K562 (cell line): Measurements from ENCODE around the gene POLR1A. TPM values are rescaled to one million over a fixed set of nuclear protein-coding genes. Genes with fewer than 3 reads are reported as not detected.

Experiments used
- EP400 ChIP-seq: fragments of 450-650 bp; IDR thresholded peaks from 2 replicates; pipeline ENCODE4 v1.6.1; 2017; ENCODE audit warnings: antibody characterized with exemption, mild to moderate bottlenecking, moderate library complexity
- KLF10 ChIP-seq: fragments of 250-450 bp; sonication (Bioruptor Pico); IDR thresholded peaks from 2 replicates; pipeline ENCODE4 v1.6.1; 2021; ENCODE audit warnings: matching md5 sums
- MTA1 ChIP-seq: fragments of 450-650 bp; IDR thresholded peaks from 2 replicates; pipeline ENCODE4 v1.6.1; 2017; ENCODE audit warnings: borderline replicate concordance
- RBM14 ChIP-seq: fragments of 200-400 bp; formaldehyde crosslinking; IDR thresholded peaks from 2 replicates; pipeline ENCODE4 v1.6.1; 2018; ENCODE audit warnings: low read depth, mild to moderate bottlenecking, low read length, moderate library complexity, borderline replicate concordance; ENCODE audit not compliant: insufficient read depth
- ZNF274 ChIP-seq: IDR thresholded peaks from 2 replicates; pipeline ENCODE4 v1.6.1; 2011; ENCODE audit warnings: low read depth, mild to moderate bottlenecking, low read length, moderate library complexity, borderline replicate concordance
- ZNF408 ChIP-seq: fragments of 250-450 bp; sonication (Bioruptor Pico); IDR thresholded peaks from 2 replicates; pipeline ENCODE4 v1.4.0; 2020; ENCODE audit warnings: low read depth, mild to moderate bottlenecking, moderate library complexity
- ZNF778 ChIP-seq: fragments of 450-650 bp; formaldehyde crosslinking; IDR thresholded peaks from 2 replicates; pipeline ENCODE4 v1.4.0; 2020; ENCODE audit warnings: mild to moderate bottlenecking, moderate library complexity
- polyA plus RNA-seq, 8 experiments: library from polyadenylated mRNA; depleted of rRNA in 4 of 8; stranded (reverse) in 5 of 8; unstranded in 3 of 8; fragments of >200 nt; fragmentation: Nextera tagmentation in 2 of 8; fragmentation: Illumina TruSeq in 1 of 8; extraction: Ambion mirVana in 2 of 8; extraction: Trizol in 1 of 8; gene quantifications; 2 replicates each; pipeline versions ENCODE4 v1.2.1 to v1.2.3, GENCODE V29; 2011 to 2014; ENCODE audit warnings: inconsistent platforms in 1 of 8, missing spikeins in 1 of 8
- total RNA-seq, 7 experiments: library from RNA; depleted of rRNA in 6 of 7; stranded (reverse); fragments of >200 nt in 6 of 7; fragmentation: Illumina TruSeq in 2 of 7; extraction: Trizol in 2 of 7; gene quantifications; 2 replicates each; pipeline versions ENCODE4 v1.2.1 to v1.2.3, GENCODE V29; 2011 to 2021; ENCODE audit warnings: low replicate concordance in 1 of 7
- TF ChIP-seq, protein P1 (sequence below): IDR thresholded peaks from 3 replicates; pipeline ENCODE4 v1.6.1; 2011; ENCODE audit warnings: borderline replicate concordance, mild to moderate bottlenecking; ENCODE audit not compliant: insufficient read length, insufficient read depth
- TF ChIP-seq, protein P2 (sequence below): fragments of 250-450 bp; sonication (Bioruptor Pico); IDR thresholded peaks from 2 replicates; pipeline ENCODE4 v1.4.0; 2020; ENCODE audit warnings: mild to moderate bottlenecking, moderate library complexity, borderline replicate concordance
- TF ChIP-seq, protein P3 (sequence below): sonication (generic); formaldehyde crosslinking; IDR thresholded peaks from 2 replicates; pipeline ENCODE4 v1.5.0; 2020; ENCODE audit warnings: missing genetic modification reagents
- TF ChIP-seq, protein P4 (sequence below), 2 experiments: fragments of 450-650 bp; IDR thresholded peaks; 2 replicates each; pipeline ENCODE4 v1.6.1; 2018; ENCODE audit warnings: mild to moderate bottlenecking in 2 of 2, low read depth in 1 of 2; ENCODE audit not compliant: partially characterized antibody in 2 of 2
- TF ChIP-seq, protein P5 (sequence below): fragments of 450-650 bp; formaldehyde crosslinking; IDR thresholded peaks from 2 replicates; pipeline ENCODE4 v1.4.0; 2020; ENCODE audit warnings: mild to moderate bottlenecking
- TF ChIP-seq, protein P6 (sequence below): IDR thresholded peaks from 2 replicates; pipeline ENCODE4 v1.6.1; 2016; ENCODE audit warnings: missing genetic modification characterization, missing compliant biosample characterization

POLR1A gene
- total and polyA plus RNA-seq, 9 of the 15 experiments (the other 6 are each of a cell fraction or from before 2014, with no cell fraction given) = 3.0 to 72.1 (median 21.8) TPM

DNA sequence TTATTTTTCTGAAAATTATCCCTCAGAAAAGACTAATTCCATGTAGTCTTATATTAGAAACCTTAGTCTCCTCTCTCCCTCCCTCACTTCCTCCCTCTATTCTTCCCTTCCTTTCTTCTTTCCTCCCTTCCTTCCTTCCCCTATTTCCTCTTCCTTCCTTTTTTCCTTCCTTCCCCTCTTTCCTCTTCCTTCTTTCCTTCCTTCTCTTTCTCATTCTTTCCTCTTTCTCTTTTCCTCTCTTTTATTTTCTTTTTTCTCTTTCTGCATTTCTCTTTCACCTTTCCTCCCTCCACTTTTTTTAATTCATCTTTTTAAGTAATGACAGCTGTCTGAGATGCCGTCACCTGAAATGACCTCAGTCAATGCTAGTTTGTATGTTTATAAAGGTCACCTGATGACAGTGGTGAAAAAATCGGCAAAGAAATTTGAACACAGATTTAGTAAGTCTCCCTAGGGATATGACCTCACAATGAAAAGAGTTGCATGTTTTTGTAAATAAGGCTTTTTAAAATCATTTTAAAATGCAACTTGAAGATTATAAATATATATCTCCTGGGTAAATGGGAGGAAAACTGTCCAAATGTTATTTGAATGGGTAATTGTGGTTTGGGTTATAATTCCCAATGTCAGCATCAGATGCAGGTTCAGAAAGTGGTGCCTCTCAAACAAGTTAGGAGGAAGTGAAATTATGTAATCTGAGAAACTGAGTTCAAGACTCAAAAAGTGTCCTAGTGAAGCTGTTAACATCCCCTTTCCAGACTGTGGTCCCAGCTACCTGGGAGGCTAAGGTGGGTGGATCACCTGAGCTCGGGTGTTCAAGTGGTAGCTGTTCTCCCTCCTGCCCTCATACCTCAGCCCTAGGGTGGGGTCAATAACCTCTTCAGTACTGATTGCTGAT lies 126.6 kb downstream of the POLR1A start (continued):
- TF ChIP-seq, protein P1, sequence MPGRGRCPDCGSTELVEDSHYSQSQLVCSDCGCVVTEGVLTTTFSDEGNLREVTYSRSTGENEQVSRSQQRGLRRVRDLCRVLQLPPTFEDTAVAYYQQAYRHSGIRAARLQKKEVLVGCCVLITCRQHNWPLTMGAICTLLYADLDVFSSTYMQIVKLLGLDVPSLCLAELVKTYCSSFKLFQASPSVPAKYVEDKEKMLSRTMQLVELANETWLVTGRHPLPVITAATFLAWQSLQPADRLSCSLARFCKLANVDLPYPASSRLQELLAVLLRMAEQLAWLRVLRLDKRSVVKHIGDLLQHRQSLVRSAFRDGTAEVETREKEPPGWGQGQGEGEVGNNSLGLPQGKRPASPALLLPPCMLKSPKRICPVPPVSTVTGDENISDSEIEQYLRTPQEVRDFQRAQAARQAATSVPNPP = no peak
- TF ChIP-seq RBM14 (no peak), MTA1 (0 out of 2 replicates have a peak, but pooled peaks have one; percentile 49), KLF10 (CRISPR knock-in tag) (no peak), ZNF408 (CRISPR knock-in tag) (no peak), EP400 (no peak), ZNF274 (no peak), ZNF778 (no peak)
- TF ChIP-seq, protein P2, sequence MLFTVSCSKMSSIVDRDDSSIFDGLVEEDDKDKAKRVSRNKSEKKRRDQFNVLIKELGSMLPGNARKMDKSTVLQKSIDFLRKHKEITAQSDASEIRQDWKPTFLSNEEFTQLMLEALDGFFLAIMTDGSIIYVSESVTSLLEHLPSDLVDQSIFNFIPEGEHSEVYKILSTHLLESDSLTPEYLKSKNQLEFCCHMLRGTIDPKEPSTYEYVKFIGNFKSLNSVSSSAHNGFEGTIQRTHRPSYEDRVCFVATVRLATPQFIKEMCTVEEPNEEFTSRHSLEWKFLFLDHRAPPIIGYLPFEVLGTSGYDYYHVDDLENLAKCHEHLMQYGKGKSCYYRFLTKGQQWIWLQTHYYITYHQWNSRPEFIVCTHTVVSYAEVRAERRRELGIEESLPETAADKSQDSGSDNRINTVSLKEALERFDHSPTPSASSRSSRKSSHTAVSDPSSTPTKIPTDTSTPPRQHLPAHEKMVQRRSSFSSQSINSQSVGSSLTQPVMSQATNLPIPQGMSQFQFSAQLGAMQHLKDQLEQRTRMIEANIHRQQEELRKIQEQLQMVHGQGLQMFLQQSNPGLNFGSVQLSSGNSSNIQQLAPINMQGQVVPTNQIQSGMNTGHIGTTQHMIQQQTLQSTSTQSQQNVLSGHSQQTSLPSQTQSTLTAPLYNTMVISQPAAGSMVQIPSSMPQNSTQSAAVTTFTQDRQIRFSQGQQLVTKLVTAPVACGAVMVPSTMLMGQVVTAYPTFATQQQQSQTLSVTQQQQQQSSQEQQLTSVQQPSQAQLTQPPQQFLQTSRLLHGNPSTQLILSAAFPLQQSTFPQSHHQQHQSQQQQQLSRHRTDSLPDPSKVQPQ (CRISPR knock-in tag) = no peak
- TF ChIP-seq, protein P3, sequence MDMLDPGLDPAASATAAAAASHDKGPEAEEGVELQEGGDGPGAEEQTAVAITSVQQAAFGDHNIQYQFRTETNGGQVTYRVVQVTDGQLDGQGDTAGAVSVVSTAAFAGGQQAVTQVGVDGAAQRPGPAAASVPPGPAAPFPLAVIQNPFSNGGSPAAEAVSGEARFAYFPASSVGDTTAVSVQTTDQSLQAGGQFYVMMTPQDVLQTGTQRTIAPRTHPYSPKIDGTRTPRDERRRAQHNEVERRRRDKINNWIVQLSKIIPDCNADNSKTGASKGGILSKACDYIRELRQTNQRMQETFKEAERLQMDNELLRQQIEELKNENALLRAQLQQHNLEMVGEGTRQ (CRISPR knock-in tag) = no peak
- TF ChIP-seq, protein P4, sequence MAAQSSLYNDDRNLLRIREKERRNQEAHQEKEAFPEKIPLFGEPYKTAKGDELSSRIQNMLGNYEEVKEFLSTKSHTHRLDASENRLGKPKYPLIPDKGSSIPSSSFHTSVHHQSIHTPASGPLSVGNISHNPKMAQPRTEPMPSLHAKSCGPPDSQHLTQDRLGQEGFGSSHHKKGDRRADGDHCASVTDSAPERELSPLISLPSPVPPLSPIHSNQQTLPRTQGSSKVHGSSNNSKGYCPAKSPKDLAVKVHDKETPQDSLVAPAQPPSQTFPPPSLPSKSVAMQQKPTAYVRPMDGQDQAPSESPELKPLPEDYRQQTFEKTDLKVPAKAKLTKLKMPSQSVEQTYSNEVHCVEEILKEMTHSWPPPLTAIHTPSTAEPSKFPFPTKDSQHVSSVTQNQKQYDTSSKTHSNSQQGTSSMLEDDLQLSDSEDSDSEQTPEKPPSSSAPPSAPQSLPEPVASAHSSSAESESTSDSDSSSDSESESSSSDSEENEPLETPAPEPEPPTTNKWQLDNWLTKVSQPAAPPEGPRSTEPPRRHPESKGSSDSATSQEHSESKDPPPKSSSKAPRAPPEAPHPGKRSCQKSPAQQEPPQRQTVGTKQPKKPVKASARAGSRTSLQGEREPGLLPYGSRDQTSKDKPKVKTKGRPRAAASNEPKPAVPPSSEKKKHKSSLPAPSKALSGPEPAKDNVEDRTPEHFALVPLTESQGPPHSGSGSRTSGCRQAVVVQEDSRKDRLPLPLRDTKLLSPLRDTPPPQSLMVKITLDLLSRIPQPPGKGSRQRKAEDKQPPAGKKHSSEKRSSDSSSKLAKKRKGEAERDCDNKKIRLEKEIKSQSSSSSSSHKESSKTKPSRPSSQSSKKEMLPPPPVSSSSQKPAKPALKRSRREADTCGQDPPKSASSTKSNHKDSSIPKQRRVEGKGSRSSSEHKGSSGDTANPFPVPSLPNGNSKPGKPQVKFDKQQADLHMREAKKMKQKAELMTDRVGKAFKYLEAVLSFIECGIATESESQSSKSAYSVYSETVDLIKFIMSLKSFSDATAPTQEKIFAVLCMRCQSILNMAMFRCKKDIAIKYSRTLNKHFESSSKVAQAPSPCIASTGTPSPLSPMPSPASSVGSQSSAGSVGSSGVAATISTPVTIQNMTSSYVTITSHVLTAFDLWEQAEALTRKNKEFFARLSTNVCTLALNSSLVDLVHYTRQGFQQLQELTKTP (IDR thresholded peaks at IDR 0.05; ENCODE audit: low read depth in 1 of 2, partially characterized antibody in 2 of 2) = no peak
- TF ChIP-seq, protein P5, sequence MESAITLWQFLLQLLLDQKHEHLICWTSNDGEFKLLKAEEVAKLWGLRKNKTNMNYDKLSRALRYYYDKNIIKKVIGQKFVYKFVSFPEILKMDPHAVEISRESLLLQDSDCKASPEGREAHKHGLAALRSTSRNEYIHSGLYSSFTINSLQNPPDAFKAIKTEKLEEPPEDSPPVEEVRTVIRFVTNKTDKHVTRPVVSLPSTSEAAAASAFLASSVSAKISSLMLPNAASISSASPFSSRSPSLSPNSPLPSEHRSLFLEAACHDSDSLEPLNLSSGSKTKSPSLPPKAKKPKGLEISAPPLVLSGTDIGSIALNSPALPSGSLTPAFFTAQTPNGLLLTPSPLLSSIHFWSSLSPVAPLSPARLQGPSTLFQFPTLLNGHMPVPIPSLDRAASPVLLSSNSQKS (CRISPR knock-in tag) = no peak
- TF ChIP-seq, protein P6, sequence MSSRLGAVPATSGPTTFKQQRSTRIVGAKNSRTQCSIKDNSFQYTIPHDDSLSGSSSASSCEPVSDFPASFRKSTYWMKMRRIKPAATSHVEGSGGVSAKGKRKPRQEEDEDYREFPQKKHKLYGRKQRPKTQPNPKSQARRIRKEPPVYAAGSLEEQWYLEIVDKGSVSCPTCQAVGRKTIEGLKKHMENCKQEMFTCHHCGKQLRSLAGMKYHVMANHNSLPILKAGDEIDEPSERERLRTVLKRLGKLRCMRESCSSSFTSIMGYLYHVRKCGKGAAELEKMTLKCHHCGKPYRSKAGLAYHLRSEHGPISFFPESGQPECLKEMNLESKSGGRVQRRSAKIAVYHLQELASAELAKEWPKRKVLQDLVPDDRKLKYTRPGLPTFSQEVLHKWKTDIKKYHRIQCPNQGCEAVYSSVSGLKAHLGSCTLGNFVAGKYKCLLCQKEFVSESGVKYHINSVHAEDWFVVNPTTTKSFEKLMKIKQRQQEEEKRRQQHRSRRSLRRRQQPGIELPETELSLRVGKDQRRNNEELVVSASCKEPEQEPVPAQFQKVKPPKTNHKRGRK (tag) = peak; percentile 93
